Trophoblast cell (in vitro differentiated cells and primary cell): ENCODE measurements around the gene SMOC2.

Source experiments
- DNase-seq, 2 donors: peaks; one replicate each; pipeline ENCODE4 v3.0.0-alpha.2; 2016
- H2AFZ ChIP-seq: 2 replicates; pipeline ENCODE4 v1.6.1; 2013; ENCODE audit warnings: low read length, moderate library complexity, mild to moderate bottlenecking; ENCODE audit not compliant: insufficient read depth, poor library complexity
- H2AK5ac ChIP-seq: 2 replicates; pipeline ENCODE4 v1.6.1; 2013; ENCODE audit warnings: mild to moderate bottlenecking, low read length
- H2BK120ac ChIP-seq: 2 replicates; pipeline ENCODE4 v1.6.1; 2013; ENCODE audit warnings: low read length, mild to moderate bottlenecking, moderate library complexity; ENCODE audit not compliant: insufficient read depth, poor library complexity
- H2BK12ac ChIP-seq: 2 replicates; pipeline ENCODE4 v1.6.1; 2013; ENCODE audit warnings: mild to moderate bottlenecking, low read length, moderate library complexity
- H2BK5ac ChIP-seq: 2 replicates; pipeline ENCODE4 v1.6.1; 2013; ENCODE audit warnings: low read length, low read depth, moderate library complexity, mild to moderate bottlenecking; ENCODE audit not compliant: poor library complexity
- H3K14ac ChIP-seq: 2 replicates; pipeline ENCODE4 v1.6.1; 2013; ENCODE audit warnings: mild to moderate bottlenecking, low read length
- H3K18ac ChIP-seq: 2 replicates; pipeline ENCODE4 v1.6.1; 2013; ENCODE audit warnings: mild to moderate bottlenecking, low read length
- H3K23ac ChIP-seq: 2 replicates; pipeline ENCODE4 v1.6.1; 2013; ENCODE audit warnings: low read length
- H3K27ac ChIP-seq: 2 replicates; pipeline ENCODE4 v1.5.1; 2013; ENCODE audit warnings: low read depth, mild to moderate bottlenecking, inconsistent platforms, low read length, moderate library complexity
- H3K27me3 ChIP-seq: 2 replicates; pipeline ENCODE4 v1.6.1; 2013; ENCODE audit warnings: inconsistent platforms, mild to moderate bottlenecking, low read length, moderate library complexity; ENCODE audit not compliant: insufficient read depth
- H3K36me3 ChIP-seq, 2 experiments: 1 replicate in 1 of 2; 2 replicates in 1 of 2; pipeline ENCODE4 v1.6.1; 2013; ENCODE audit warnings: low read length in 2 of 2, mild to moderate bottlenecking in 2 of 2, moderate library complexity in 1 of 2; ENCODE audit not compliant: insufficient read depth in 2 of 2, control insufficient read depth in 1 of 2
- H3K4ac ChIP-seq: 2 replicates; pipeline ENCODE4 v1.6.1; 2013; ENCODE audit warnings: low read depth, mild to moderate bottlenecking, low read length, moderate library complexity
- H3K4me1 ChIP-seq, 2 experiments: 1 replicate in 1 of 2; 2 replicates in 1 of 2; pipeline ENCODE4 v1.6.1; 2013; ENCODE audit warnings: low read length in 2 of 2, mild to moderate bottlenecking in 2 of 2, moderate library complexity in 1 of 2; ENCODE audit not compliant: insufficient read depth in 2 of 2, control insufficient read depth in 1 of 2
- H3K4me2 ChIP-seq: 2 replicates; pipeline ENCODE4 v1.6.1; 2013; ENCODE audit warnings: inconsistent platforms, mild to moderate bottlenecking, low read length, moderate library complexity
- H3K4me3 ChIP-seq: 2 replicates; pipeline ENCODE4 v1.5.1; 2013; ENCODE audit warnings: mild to moderate bottlenecking, low read depth, low read length, inconsistent platforms
- H3K79me1 ChIP-seq: one replicate; pipeline ENCODE4 v1.6.1; 2013; ENCODE audit warnings: low read length
- H3K79me2 ChIP-seq: 2 replicates; pipeline ENCODE4 v1.6.1; 2013; ENCODE audit warnings: low read length, mild to moderate bottlenecking; ENCODE audit not compliant: control insufficient read depth, insufficient read depth, poor library complexity
- H3K9ac ChIP-seq: 2 replicates; pipeline ENCODE4 v1.6.1; 2013; ENCODE audit warnings: mild to moderate bottlenecking, low read length
- H3K9me3 ChIP-seq: 2 replicates; pipeline ENCODE4 v1.6.1; 2013; ENCODE audit warnings: low read depth, mild to moderate bottlenecking, control low read depth, inconsistent platforms, low read length; ENCODE audit not compliant: insufficient read depth
- H4K12ac ChIP-seq: 2 replicates; pipeline ENCODE4 v1.6.1; 2013; ENCODE audit warnings: low read depth, mild to moderate bottlenecking, low read length, moderate library complexity
- H4K8ac ChIP-seq: 2 replicates; pipeline ENCODE4 v1.6.1; 2013; ENCODE audit warnings: low read depth, mild to moderate bottlenecking, low read length, moderate library complexity
- H4K91ac ChIP-seq: one replicate; pipeline ENCODE4 v1.6.1; 2013; ENCODE audit warnings: low read depth, mild to moderate bottlenecking, low read length, moderate library complexity
- WGBS: extraction: QIAGEN DNeasy Blood & Tissue Kit; methylation state at CpG from one replicate; pipeline ENCODE4 v1.1.7; 2013; ENCODE audit warnings: missing lambda C conversion rate; ENCODE audit not compliant: insufficient read length, insufficient coverage; ENCODE audit errors: extremely low coverage; 5-methylcytosine and 5-hydroxymethylcytosine counted together

SMOC2 gene

DNA sequence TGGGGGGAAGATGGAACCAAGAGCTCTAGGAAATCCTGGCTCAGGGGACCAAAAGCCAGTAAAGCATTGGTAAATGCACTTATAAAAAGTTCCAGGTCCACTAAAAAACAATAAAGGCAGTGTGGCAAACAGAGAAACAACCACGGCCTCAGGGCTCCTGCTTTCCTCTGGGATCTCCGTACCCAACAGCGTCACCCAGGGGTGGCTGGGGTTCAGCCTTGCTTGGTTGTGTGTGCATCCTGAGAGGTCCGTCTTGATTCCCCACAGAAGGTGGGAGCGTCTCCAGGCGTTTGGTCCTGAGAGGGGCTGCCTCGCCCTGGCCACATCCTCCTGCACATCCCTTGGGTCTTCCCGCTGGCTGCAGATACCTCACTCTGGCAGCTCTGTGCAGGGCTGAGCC lies 60.6 kb downstream of the SMOC2 start:
- H2AFZ ChIP-seq, result no peak overlapping the region
- no peaks in the 10 kb centered on the region for H3K27me3 ChIP-seq
- no peaks in the 10 kb centered on the region for H3K79me2 ChIP-seq
- H3K18ac ChIP-seq, result no peak overlapping the region
- H3K27ac ChIP-seq, result no peak overlapping the region
- no peak overlapping the region for H3K23ac ChIP-seq
- no peak overlapping the region for H3K4me3 ChIP-seq
- no peak overlapping the region for H2BK5ac ChIP-seq
- H2BK12ac ChIP-seq, result no peak overlapping the region
- H3K36me3 ChIP-seq, result no peaks in the 10 kb centered on the region
- H2AK5ac ChIP-seq, result no peak overlapping the region
- no peak for DNase-seq
- H3K4me2 ChIP-seq, result no peak overlapping the region
- no peak overlapping the region for H4K8ac ChIP-seq
- H3K4me1 ChIP-seq, result peaks cover 9 to 10% of the 10 kb centered on the region in 2 experiments
- no peaks in the 10 kb centered on the region for H3K9me3 ChIP-seq
- H3K79me1 ChIP-seq, result no peaks in the 10 kb centered on the region
- WGBS, result no CpG with 5 or more reads among the region's 8 CpGs
- H3K14ac ChIP-seq, result no peak overlapping the region
- no peak overlapping the region for H2BK120ac ChIP-seq
- no peak overlapping the region for H3K4ac ChIP-seq
- no peak overlapping the region for H4K12ac ChIP-seq
- H4K91ac ChIP-seq, result no peak overlapping the region
- no peak overlapping the region for H3K9ac ChIP-seq

DNA sequence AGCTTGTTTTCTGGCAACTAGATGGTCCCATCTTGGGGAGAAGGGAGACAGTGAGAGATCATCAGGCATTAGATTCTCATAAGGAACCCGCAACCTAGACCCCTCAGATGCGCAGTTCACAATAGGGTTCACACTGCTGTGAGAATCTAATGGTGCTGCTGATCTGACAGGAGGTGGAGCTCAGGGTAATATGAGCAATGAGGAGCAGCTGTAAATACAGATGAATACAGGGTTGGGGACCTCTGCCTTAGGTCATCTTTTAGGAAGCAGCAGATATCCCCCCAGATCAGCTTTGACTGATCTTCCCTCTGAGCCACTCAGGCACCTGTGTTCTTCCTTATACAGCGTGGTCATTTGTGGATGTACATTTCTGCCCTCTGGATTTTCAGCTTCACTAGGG lies 63.4 kb downstream of the SMOC2 start:
- no peak overlapping the region for H3K4me3 ChIP-seq
- H3K9me3 ChIP-seq, result no peaks in the 10 kb centered on the region
- no peaks in the 10 kb centered on the region for H3K27me3 ChIP-seq
- no peak overlapping the region for H2AK5ac ChIP-seq
- no peaks in the 10 kb centered on the region for H3K36me3 ChIP-seq
- no peaks in the 10 kb centered on the region for H3K79me1 ChIP-seq
- no peak for DNase-seq
- no peak overlapping the region for H3K14ac ChIP-seq
- H3K79me2 ChIP-seq, result no peaks in the 10 kb centered on the region
- H3K4me2 ChIP-seq, result no peak overlapping the region
- no peak overlapping the region for H3K4ac ChIP-seq
- H2BK120ac ChIP-seq, result no peak overlapping the region
- no peak overlapping the region for H4K91ac ChIP-seq
- H3K18ac ChIP-seq, result no peak overlapping the region
- no peak overlapping the region for H3K9ac ChIP-seq
- H2AFZ ChIP-seq, result no peak overlapping the region
- no peak overlapping the region for H2BK5ac ChIP-seq
- H3K23ac ChIP-seq, result no peak overlapping the region
- H3K4me1 ChIP-seq, result no peaks in the 10 kb centered on the region
- H3K27ac ChIP-seq, result no peak overlapping the region
- no peak overlapping the region for H4K12ac ChIP-seq
- H4K8ac ChIP-seq, result no peak overlapping the region
- no CpG with 5 or more reads among the region's 3 CpGs for WGBS
- no peak overlapping the region for H2BK12ac ChIP-seq

DNA sequence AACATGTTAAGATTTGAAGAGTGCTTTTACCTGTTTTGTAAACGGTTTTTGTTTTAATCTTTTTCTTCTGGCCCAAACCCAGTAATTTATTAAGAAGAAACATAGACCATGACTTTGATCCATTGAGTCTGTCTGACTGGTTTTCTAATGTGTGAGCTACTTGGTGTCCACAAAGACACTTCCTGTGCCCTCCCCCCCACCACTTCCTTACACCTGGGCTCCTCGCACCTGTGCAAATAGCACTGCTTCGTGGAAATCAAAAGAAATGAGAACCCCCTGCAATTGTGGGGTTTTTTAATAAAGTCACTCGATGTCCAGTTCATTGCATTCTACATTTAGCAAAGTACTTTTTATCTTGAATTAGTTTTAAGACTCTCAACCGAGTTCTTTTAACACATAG lies 65.5 kb downstream of the SMOC2 start:
- WGBS, result no CpG with 5 or more reads among the region's 5 CpGs
- no peak for DNase-seq
- Histone ChIP-seq H3K9me3 (no peaks in the 10 kb centered on the region), H3K4ac (no peak overlapping the region), H2BK120ac (no peak overlapping the region), H3K14ac (no peak overlapping the region), H3K79me1 (no peaks in the 10 kb centered on the region), H3K27me3 (no peaks in the 10 kb centered on the region), H3K4me1 (no peaks in the 10 kb centered on the region), H3K9ac (no peak overlapping the region), H3K4me2 (no peak overlapping the region), H3K4me3 (no peak overlapping the region), H3K79me2 (no peaks in the 10 kb centered on the region), H3K23ac (no peak overlapping the region), H3K36me3 (no peaks in the 10 kb centered on the region), H2BK5ac (no peak overlapping the region), H2AK5ac (no peak overlapping the region), H4K91ac (no peak overlapping the region), H2BK12ac (no peak overlapping the region), H3K18ac (no peak overlapping the region), H3K27ac (no peak overlapping the region), H4K8ac (no peak overlapping the region), H4K12ac (no peak overlapping the region), H2AFZ (no peak overlapping the region)

DNA sequence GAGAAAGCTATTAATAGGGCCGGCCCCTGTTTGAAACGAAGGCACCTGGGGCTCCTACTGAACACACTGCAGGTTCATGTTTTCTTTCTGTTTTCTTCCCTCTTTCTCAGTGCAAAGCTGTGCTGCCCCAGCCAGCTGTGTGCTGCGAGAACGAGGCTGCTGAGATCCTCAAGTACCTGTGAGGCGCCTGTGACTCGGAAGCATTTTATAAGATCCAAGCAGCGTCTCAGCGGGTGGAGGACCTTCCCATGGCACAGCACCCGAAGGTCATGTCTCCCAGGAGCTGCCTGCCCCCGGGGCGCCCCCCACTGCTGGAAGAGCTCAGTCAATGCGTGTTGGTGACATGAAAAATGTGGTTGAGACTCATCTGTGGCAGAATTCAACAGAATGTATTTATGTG lies 66.3 kb downstream of the SMOC2 start:
- Histone ChIP-seq H2BK5ac (no peak overlapping the region), H3K23ac (no peak overlapping the region), H3K4ac (no peak overlapping the region), H3K14ac (no peak overlapping the region), H3K4me1 (no peaks in the 10 kb centered on the region), H3K9ac (no peak overlapping the region), H3K4me2 (no peak overlapping the region), H2BK120ac (no peak overlapping the region), H2AFZ (no peak overlapping the region), H4K91ac (no peak overlapping the region), H3K18ac (no peak overlapping the region), H3K36me3 (no peaks in the 10 kb centered on the region), H2BK12ac (no peak overlapping the region), H2AK5ac (no peak overlapping the region), H4K12ac (no peak overlapping the region), H3K4me3 (no peak overlapping the region), H3K27ac (no peak overlapping the region), H3K27me3 (no peaks in the 10 kb centered on the region), H3K79me2 (no peaks in the 10 kb centered on the region), H4K8ac (no peak overlapping the region), H3K79me1 (no peaks in the 10 kb centered on the region), H3K9me3 (no peaks in the 10 kb centered on the region)
- WGBS, result no CpG with 5 or more reads among the region's 12 CpGs
- DNase-seq, result no peak
